HEK293 (cell line): Measurements from ENCODE around the gene SIRPB2.
A peak's percentile ranks its signal among the peaks of the same experiment; 100 is the strongest.

Source experiments
- CTCF ChIA-PET: fragments of 350-600 bp; formaldehyde crosslinking; extraction: SDS; loops from one replicate; lab custom pipeline; 2021; ENCODE audit warnings: antibody characterized with exemption; lab: Yijun Ruan, JAX
- POLR2A ChIA-PET: fragments of 300-600 bp; formaldehyde crosslinking; extraction: SDS; loops from one replicate; lab custom pipeline; 2020; ENCODE audit warnings: antibody characterized with exemption, inconsistent platforms; lab: Yijun Ruan, JAX
- H3K27ac ChIP-seq: fragments of 200-500 bp; sonication (Bioruptor generic); 2 replicates; pipeline ENCODE4 v1.5.1; 2014; ENCODE audit warnings: low read depth, low read length, control low read depth, inconsistent platforms; ENCODE audit errors: extremely low read depth
- H3K36me3 ChIP-seq, 2 experiments: fragments of 200-500 bp in 1 of 2; sonication (Bioruptor generic) in 1 of 2; 1 replicate in 1 of 2; 2 replicates in 1 of 2; pipeline ENCODE4 v1.5.1; 2014 to 2017; ENCODE audit warnings: inconsistent platforms in 2 of 2, low read length in 2 of 2; ENCODE audit not compliant: control insufficient read depth in 2 of 2, insufficient read depth in 1 of 2
- H3K4me1 ChIP-seq: fragments of 200-500 bp; sonication (Bioruptor generic); 2 replicates; pipeline ENCODE4 v1.5.1; 2014; ENCODE audit warnings: mild to moderate bottlenecking, low read length, inconsistent platforms; ENCODE audit not compliant: control insufficient read depth, insufficient read depth
- H3K4me3 ChIP-seq: 2 replicates; pipeline ENCODE4 v1.5.1; 2011; ENCODE audit warnings: low read depth, mild to moderate bottlenecking, control low read depth, low read length, moderate library complexity
- H3K9me3 ChIP-seq: fragments of 200-500 bp; sonication (Bioruptor generic); 2 replicates; pipeline ENCODE4 v1.5.1; 2014; ENCODE audit warnings: low read depth, low read length, inconsistent platforms; ENCODE audit not compliant: control insufficient read depth, insufficient read depth
- BCL11A ChIP-seq: fragments of 450-650 bp; formaldehyde crosslinking; IDR thresholded peaks from 2 replicates; pipeline ENCODE4 v1.5.1; 2016; ENCODE audit warnings: low read depth, missing biosample characterization, missing genetic modification characterization
- OVOL3 ChIP-seq: fragments of 450-650 bp; formaldehyde crosslinking; IDR thresholded peaks from 2 replicates; pipeline ENCODE4 v1.5.1; 2016; ENCODE audit warnings: missing biosample characterization, missing genetic modification characterization
- SCRT2 ChIP-seq: fragments of 450-650 bp; formaldehyde crosslinking; IDR thresholded peaks from 2 replicates; pipeline ENCODE4 v1.5.1; 2016; ENCODE audit warnings: missing biosample characterization, missing genetic modification characterization
- SETDB1 ChIP-seq: IDR thresholded peaks from one replicate; pipeline ENCODE4 v1.6.1; 2017; ENCODE audit warnings: mild to moderate bottlenecking, low read length, moderate library complexity, mixed read lengths; ENCODE audit not compliant: insufficient read length
- WT1 ChIP-seq: fragments of 450-650 bp; formaldehyde crosslinking; IDR thresholded peaks from 2 replicates; pipeline ENCODE4 v1.5.1; 2016; ENCODE audit warnings: missing biosample characterization, missing genetic modification characterization
- ZBTB21 ChIP-seq: fragments of 450-650 bp; formaldehyde crosslinking; IDR thresholded peaks from 2 replicates; pipeline ENCODE4 v1.5.1; 2017; ENCODE audit warnings: missing biosample characterization, missing genetic modification characterization
- ZBTB49 ChIP-seq: fragments of 450-650 bp; formaldehyde crosslinking; IDR thresholded peaks from 2 replicates; pipeline ENCODE4 v1.5.1; 2016; ENCODE audit warnings: missing biosample characterization, missing genetic modification characterization, low read depth
- ZNF112 ChIP-seq: fragments of 450-650 bp; formaldehyde crosslinking; IDR thresholded peaks from 2 replicates; pipeline ENCODE4 v1.5.0; 2017; ENCODE audit warnings: missing biosample characterization, missing genetic modification characterization
- ZNF121 ChIP-seq: fragments of 450-650 bp; formaldehyde crosslinking; IDR thresholded peaks from 2 replicates; pipeline ENCODE4 v1.5.1; 2016; ENCODE audit warnings: missing biosample characterization, missing genetic modification characterization
- ZNF133 ChIP-seq: fragments of 450-650 bp; formaldehyde crosslinking; IDR thresholded peaks from 2 replicates; pipeline ENCODE4 v1.5.1; 2016; ENCODE audit warnings: missing biosample characterization, missing genetic modification characterization
- ZNF169 ChIP-seq: fragments of 450-650 bp; formaldehyde crosslinking; IDR thresholded peaks from 2 replicates; pipeline ENCODE4 v1.5.1; 2016; ENCODE audit warnings: missing biosample characterization, missing genetic modification characterization
- ZNF274 ChIP-seq, 2 experiments: fragments of 200-500 bp in 1 of 2; fragments of 450-650 bp in 1 of 2; sonication (Bioruptor generic) in 1 of 2; formaldehyde crosslinking in 1 of 2; IDR thresholded peaks; 2 replicates each; pipeline versions ENCODE4 v1.5.1 to v1.6.1; 2014 to 2016; ENCODE audit warnings: borderline replicate concordance in 1 of 2, inconsistent platforms in 1 of 2, low read length in 1 of 2, missing biosample characterization in 1 of 2, missing genetic modification characterization in 1 of 2
- ZNF335 ChIP-seq: fragments of 450-650 bp; formaldehyde crosslinking; conservative IDR thresholded peaks from 2 replicates; pipeline ENCODE4 v1.5.1; 2016; ENCODE audit warnings: missing biosample characterization, missing genetic modification characterization
- ZNF398 ChIP-seq: fragments of 450-650 bp; formaldehyde crosslinking; IDR thresholded peaks from 2 replicates; pipeline ENCODE4 v1.5.1; 2017; ENCODE audit warnings: missing biosample characterization, missing genetic modification characterization
- ZNF488 ChIP-seq: fragments of 450-650 bp; formaldehyde crosslinking; IDR thresholded peaks from 2 replicates; pipeline ENCODE4 v1.5.1; 2016; ENCODE audit warnings: missing biosample characterization, missing genetic modification characterization
- ZNF544 ChIP-seq: fragments of 450-650 bp; formaldehyde crosslinking; IDR thresholded peaks from 2 replicates; pipeline ENCODE4 v1.5.0; 2017; ENCODE audit warnings: missing biosample characterization, missing genetic modification characterization
- ZNF610 ChIP-seq: fragments of 450-650 bp; formaldehyde crosslinking; IDR thresholded peaks from 2 replicates; pipeline ENCODE4 v1.5.1; 2016; ENCODE audit warnings: missing biosample characterization, missing genetic modification characterization, borderline replicate concordance
- ZNF660 ChIP-seq: fragments of 450-650 bp; IDR thresholded peaks from 2 replicates; pipeline ENCODE4 v1.5.1; 2018; ENCODE audit warnings: missing biosample characterization, mild to moderate bottlenecking, missing genetic modification characterization
- ZNF664 ChIP-seq: fragments of 450-650 bp; formaldehyde crosslinking; IDR thresholded peaks from 2 replicates; pipeline ENCODE4 v1.5.1; 2016; ENCODE audit warnings: missing biosample characterization, missing genetic modification characterization
- ZNF768 ChIP-seq: fragments of 450-650 bp; formaldehyde crosslinking; IDR thresholded peaks from 2 replicates; pipeline ENCODE4 v1.5.1; 2018; ENCODE audit warnings: missing biosample characterization, mild to moderate bottlenecking, missing genetic modification characterization
- ZNF792 ChIP-seq: fragments of 450-650 bp; formaldehyde crosslinking; IDR thresholded peaks from 2 replicates; pipeline ENCODE4 v1.5.1; 2016; ENCODE audit warnings: missing biosample characterization, missing genetic modification characterization
- ZSCAN16 ChIP-seq: fragments of 450-650 bp; formaldehyde crosslinking; IDR thresholded peaks from 2 replicates; pipeline ENCODE4 v1.5.1; 2016; ENCODE audit warnings: missing biosample characterization, missing genetic modification characterization
- ZSCAN23 ChIP-seq: fragments of 450-650 bp; formaldehyde crosslinking; IDR thresholded peaks from 2 replicates; pipeline ENCODE4 v1.5.1; 2016; ENCODE audit warnings: missing biosample characterization, missing genetic modification characterization

Gene SIRPB2

GRCh38 chr20:1467355-1468116 is 23.7 kb downstream of the SIRPB2 start:
- Histone ChIP-seq H3K4me1 (peaks cover 8% of the 10 kb centered on the region), H3K36me3 (peaks cover 10 to 29% of the 10 kb centered on the region in 2 experiments), H3K4me3 (no peak overlapping the region), H3K27ac (no peak overlapping the region), H3K9me3 (no peaks in the 10 kb centered on the region)
- CTCF ChIA-PET = interaction anchor here (0.6 to 5.0 kb wide), 24 partner anchors 9 to 310 kb away, joined by 3 to 60 read pairs (median 5); no protein-coding TSS in a partner anchor
- no peak for TF ChIP-seq ZNF610 (tag by site-specific recombination)
- TF ChIP-seq ZNF335 (tag by site-specific recombination) = peak; percentile 69; the same call in 1 of the 2 replicates
- POLR2A ChIA-PET = interaction anchor here (0.6 to 1.0 kb wide), 2 partner anchors 154 to 201 kb away, joined by 3 read pairs; partner anchors contain the start of gene SNPH

- TF ChIP-seq ZSCAN23 (tag by site-specific recombination) = no peak
- peak; percentile 50; the same call in 1 of the 2 replicates for TF ChIP-seq SCRT2 (tag by site-specific recombination)
- H3K9me3 ChIP-seq = no peaks in the 10 kb centered on the region
- ChIA-PET POLR2A (interaction anchor here (0.6 to 1.0 kb wide), 2 partner anchors 154 to 201 kb away, joined by 3 read pairs; partner anchors contain the start of gene SNPH), CTCF (interaction anchor here (0.7 to 5.0 kb wide), 22 partner anchors 9 to 310 kb away, joined by 3 to 60 read pairs (median 4); no protein-coding TSS in a partner anchor)
- peaks cover 12 to 32% of the 10 kb centered on the region in 2 experiments for H3K36me3 ChIP-seq
- H3K27ac ChIP-seq = no peak overlapping the region
- peaks cover 8% of the 10 kb centered on the region for H3K4me1 ChIP-seq
- no peak overlapping the region for H3K4me3 ChIP-seq
These were observed 24.2 kb downstream of the SIRPB2 start for GRCh38 chr20:1467082-1467354.

GRCh38 chr20:1466211-1467081 is 24.8 kb downstream of the SIRPB2 start, which contains the start of gene NSFL1C:
Gene NSFL1C (minus strand): TSS chr20:1466849. CDS start chr20:1466824, 25 bp downstream.
- CTCF ChIA-PET = interaction anchor here (0.6 to 5.0 kb wide), 25 partner anchors 8 to 706 kb away, joined by 3 to 60 read pairs (median 3); no protein-coding TSS in a partner anchor
- peak within 1 kb of the TSS; percentile 89 for H3K27ac ChIP-seq
- POLR2A ChIA-PET = interaction anchor here (0.6 to 1.1 kb wide), 3 partner anchors 11 to 200 kb away, joined by 3 to 4 read pairs (median 3); partner anchors contain the start of gene SNPH
- TF ChIP-seq ZNF398 (tag by site-specific recombination) (peak; percentile 33), ZNF768 (no peak), ZNF274 (IDR thresholded peaks at IDR 0.05; ENCODE audit: low read length) (no peak), ZNF274 (tag by site-specific recombination; IDR thresholded peaks at IDR 0.05; ENCODE audit: borderline replicate concordance) (no peak), SETDB1 (no peak), ZNF121 (tag by site-specific recombination) (0 out of 2 replicates have a peak, but pooled peaks have one; percentile 31), ZNF610 (tag by site-specific recombination) (peak; percentile 24; the same call in 1 of the 2 replicates), ZNF133 (tag by site-specific recombination) (no peak), ZBTB49 (tag by site-specific recombination) (no peak), ZSCAN16 (tag by site-specific recombination) (0 out of 2 replicates have a peak, but pooled peaks have one; percentile 36), ZNF664 (tag by site-specific recombination) (no peak), ZNF660 (tag by site-specific recombination) (peak; percentile 98), ZNF112 (tag by site-specific recombination) (no peak), OVOL3 (tag by site-specific recombination) (no peak), ZNF544 (tag by site-specific recombination) (no peak), ZNF169 (tag by site-specific recombination) (no peak), BCL11A (no peak), WT1 (tag by site-specific recombination) (no peak; the same call in 1 of the 2 replicates), ZNF488 (tag by site-specific recombination) (no peak), ZBTB21 (tag by site-specific recombination) (no peak), ZNF792 (no peak)

More at GRCh38 chr20:1466211-1467081, 24.8 kb downstream of the SIRPB2 start, which contains the start of gene NSFL1C:
- Histone ChIP-seq H3K9me3 (no peaks in the 10 kb centered on the region), H3K4me1 (peaks cover 8% of the 10 kb centered on the region), H3K36me3 (peaks cover 12 to 38% of the 10 kb centered on the region in 2 experiments), H3K4me3 (peak within 1 kb of the TSS; percentile 87)
